HEK293 (cell line): ENCODE results near the gene MYO1E.

ENCODE experiments used
- CTCF ChIA-PET: fragments of 350-600 bp; formaldehyde crosslinking; extraction: SDS; loops from one replicate; lab custom pipeline; 2021; ENCODE audit warnings: antibody characterized with exemption; lab: Yijun Ruan, JAX
- POLR2A ChIA-PET: fragments of 300-600 bp; formaldehyde crosslinking; extraction: SDS; loops from one replicate; lab custom pipeline; 2020; ENCODE audit warnings: antibody characterized with exemption, inconsistent platforms; lab: Yijun Ruan, JAX
- H3K27ac ChIP-seq: fragments of 200-500 bp; sonication (Bioruptor generic); 2 replicates; pipeline ENCODE4 v1.5.1; 2014; ENCODE audit warnings: low read depth, low read length, control low read depth, inconsistent platforms; ENCODE audit errors: extremely low read depth
- H3K36me3 ChIP-seq, 2 experiments: fragments of 200-500 bp in 1 of 2; sonication (Bioruptor generic) in 1 of 2; 1 replicate in 1 of 2; 2 replicates in 1 of 2; pipeline ENCODE4 v1.5.1; 2014 to 2017; ENCODE audit warnings: inconsistent platforms in 2 of 2, low read length in 2 of 2; ENCODE audit not compliant: control insufficient read depth in 2 of 2, insufficient read depth in 1 of 2
- H3K4me1 ChIP-seq: fragments of 200-500 bp; sonication (Bioruptor generic); 2 replicates; pipeline ENCODE4 v1.5.1; 2014; ENCODE audit warnings: mild to moderate bottlenecking, low read length, inconsistent platforms; ENCODE audit not compliant: control insufficient read depth, insufficient read depth
- H3K4me3 ChIP-seq: 2 replicates; pipeline ENCODE4 v1.5.1; 2011; ENCODE audit warnings: low read depth, mild to moderate bottlenecking, control low read depth, low read length, moderate library complexity
- H3K9me3 ChIP-seq: fragments of 200-500 bp; sonication (Bioruptor generic); 2 replicates; pipeline ENCODE4 v1.5.1; 2014; ENCODE audit warnings: low read depth, low read length, inconsistent platforms; ENCODE audit not compliant: control insufficient read depth, insufficient read depth
- FEZF1 ChIP-seq: fragments of 450-650 bp; formaldehyde crosslinking; IDR thresholded peaks from 2 replicates; pipeline ENCODE4 v1.5.1; 2016; ENCODE audit warnings: missing biosample characterization, missing genetic modification characterization
- GLI2 ChIP-seq: fragments of 450-650 bp; formaldehyde crosslinking; IDR thresholded peaks from 2 replicates; pipeline ENCODE4; 2017; ENCODE audit warnings: missing biosample characterization, missing genetic modification characterization, low read depth, borderline replicate concordance
- KLF16 ChIP-seq: fragments of 450-650 bp; formaldehyde crosslinking; IDR thresholded peaks from 2 replicates; pipeline ENCODE4 v1.5.1; 2017; ENCODE audit warnings: missing biosample characterization, missing genetic modification characterization
- SCRT1 ChIP-seq: fragments of 450-650 bp; formaldehyde crosslinking; IDR thresholded peaks from 2 replicates; pipeline ENCODE4 v1.5.1; 2016; ENCODE audit warnings: missing biosample characterization, missing genetic modification characterization, borderline replicate concordance
- SP7 ChIP-seq: fragments of 450-650 bp; formaldehyde crosslinking; IDR thresholded peaks from 2 replicates; pipeline ENCODE4 v1.5.1; 2016; ENCODE audit warnings: missing biosample characterization, missing genetic modification characterization
- ZFHX2 ChIP-seq: fragments of 450-650 bp; formaldehyde crosslinking; conservative IDR thresholded peaks from 2 replicates; pipeline ENCODE4 v1.5.1; 2016; ENCODE audit warnings: missing biosample characterization, missing genetic modification characterization
- ZNF146 ChIP-seq: fragments of 450-650 bp; formaldehyde crosslinking; IDR thresholded peaks from 2 replicates; pipeline ENCODE4 v1.5.1; 2016; ENCODE audit warnings: missing biosample characterization, missing genetic modification characterization
- ZNF214 ChIP-seq: fragments of 450-650 bp; formaldehyde crosslinking; IDR thresholded peaks from 2 replicates; pipeline ENCODE4 v1.5.1; 2017; ENCODE audit warnings: missing biosample characterization, mild to moderate bottlenecking, missing genetic modification characterization, borderline replicate concordance
- ZNF248 ChIP-seq: fragments of 450-650 bp; formaldehyde crosslinking; IDR thresholded peaks from 2 replicates; pipeline ENCODE4 v1.5.1; 2017; ENCODE audit warnings: missing biosample characterization, missing genetic modification characterization
- ZNF48 ChIP-seq: fragments of 450-650 bp; formaldehyde crosslinking; IDR thresholded peaks from 2 replicates; pipeline ENCODE4 v1.5.1; 2016; ENCODE audit warnings: missing biosample characterization, missing genetic modification characterization
- ZNF544 ChIP-seq: fragments of 450-650 bp; formaldehyde crosslinking; IDR thresholded peaks from 2 replicates; pipeline ENCODE4 v1.5.0; 2017; ENCODE audit warnings: missing biosample characterization, missing genetic modification characterization
- ZNF555 ChIP-seq: fragments of 450-650 bp; formaldehyde crosslinking; conservative IDR thresholded peaks from 2 replicates; pipeline ENCODE4 v1.5.1; 2017; ENCODE audit warnings: missing biosample characterization, mild to moderate bottlenecking, missing genetic modification characterization, inconsistent platforms
- ZNF580 ChIP-seq: fragments of 450-650 bp; formaldehyde crosslinking; IDR thresholded peaks from 2 replicates; pipeline ENCODE4 v1.5.1; 2016; ENCODE audit warnings: missing biosample characterization, missing genetic modification characterization
- ZNF600 ChIP-seq: fragments of 450-650 bp; formaldehyde crosslinking; IDR thresholded peaks from 2 replicates; pipeline ENCODE4 v1.5.1; 2016; ENCODE audit warnings: missing biosample characterization, missing genetic modification characterization
- ZNF623 ChIP-seq: fragments of 450-650 bp; formaldehyde crosslinking; IDR thresholded peaks from 2 replicates; pipeline ENCODE4 v1.5.1; 2016; ENCODE audit warnings: missing biosample characterization, missing genetic modification characterization
- ZNF670 ChIP-seq: fragments of 450-650 bp; formaldehyde crosslinking; IDR thresholded peaks from 2 replicates; pipeline ENCODE4 v1.5.1; 2016; ENCODE audit warnings: missing biosample characterization, missing genetic modification characterization, low read depth
- ZNF747 ChIP-seq: fragments of 450-650 bp; formaldehyde crosslinking; IDR thresholded peaks from 2 replicates; pipeline ENCODE4 v1.5.1; 2016; ENCODE audit warnings: missing biosample characterization, missing genetic modification characterization
- ZXDB ChIP-seq: fragments of 450-650 bp; formaldehyde crosslinking; IDR thresholded peaks from 2 replicates; pipeline ENCODE4 v1.5.1; 2016; ENCODE audit warnings: missing biosample characterization, missing genetic modification characterization
- TF ChIP-seq, protein P1 (sequence below): fragments of 450-650 bp; formaldehyde crosslinking; IDR thresholded peaks from 2 replicates; pipeline ENCODE4 v1.5.1; 2016; ENCODE audit warnings: missing biosample characterization, missing genetic modification characterization
- TF ChIP-seq, protein P2 (sequence below): fragments of 450-650 bp; formaldehyde crosslinking; IDR thresholded peaks from 2 replicates; pipeline ENCODE4 v1.5.1; 2017; ENCODE audit warnings: missing biosample characterization, missing genetic modification characterization
- TF ChIP-seq, protein P3 (sequence below): fragments of 450-650 bp; formaldehyde crosslinking; IDR thresholded peaks from 2 replicates; pipeline ENCODE4; 2016; ENCODE audit warnings: missing biosample characterization, missing genetic modification characterization
- TF ChIP-seq, protein P4 (sequence below): fragments of 450-650 bp; formaldehyde crosslinking; IDR thresholded peaks from 2 replicates; pipeline ENCODE4 v1.5.1; 2017; ENCODE audit warnings: missing biosample characterization, missing genetic modification characterization

Gene MYO1E

DNA sequence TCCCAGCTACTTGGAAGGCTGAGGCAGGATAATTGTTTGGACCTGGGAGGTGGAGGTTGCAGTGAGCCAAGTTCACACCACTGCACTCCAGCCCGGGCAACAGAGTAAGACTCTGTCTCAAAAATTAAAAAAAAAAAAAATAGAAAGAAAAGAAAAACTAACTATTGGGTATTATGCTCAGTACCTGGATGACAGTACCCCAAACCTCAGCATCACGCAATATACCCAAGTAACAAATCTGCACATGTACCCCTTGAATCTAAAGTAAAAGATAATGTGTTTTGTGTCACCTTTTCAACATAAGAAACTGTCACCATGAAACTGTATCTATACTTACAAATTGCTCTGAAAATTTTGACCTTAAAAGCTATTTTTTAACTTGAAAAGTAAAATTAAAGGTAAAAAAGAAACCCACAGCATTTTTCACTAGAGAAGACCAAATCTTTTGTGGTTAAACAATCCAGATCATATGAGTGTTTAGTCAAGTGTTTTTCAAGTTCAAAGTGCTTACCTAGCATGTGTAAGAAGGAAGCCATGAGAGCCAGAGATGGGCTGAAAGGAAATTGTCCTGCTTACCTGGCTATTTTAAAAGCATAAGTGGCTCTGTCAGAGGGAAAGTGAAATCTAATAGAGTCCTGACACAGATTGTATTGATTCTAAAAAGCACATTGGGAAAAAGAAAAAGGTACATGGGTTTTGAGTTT is 50.5 kb downstream of the MYO1E start (continued):
- TF ChIP-seq SCRT1 (no peak), ZFHX2 (tag by site-specific recombination) (no peak), ZNF623 (tag by site-specific recombination) (no peak), ZNF248 (tag by site-specific recombination) (no peak), ZNF48 (no peak)
- TF ChIP-seq, protein P1, sequence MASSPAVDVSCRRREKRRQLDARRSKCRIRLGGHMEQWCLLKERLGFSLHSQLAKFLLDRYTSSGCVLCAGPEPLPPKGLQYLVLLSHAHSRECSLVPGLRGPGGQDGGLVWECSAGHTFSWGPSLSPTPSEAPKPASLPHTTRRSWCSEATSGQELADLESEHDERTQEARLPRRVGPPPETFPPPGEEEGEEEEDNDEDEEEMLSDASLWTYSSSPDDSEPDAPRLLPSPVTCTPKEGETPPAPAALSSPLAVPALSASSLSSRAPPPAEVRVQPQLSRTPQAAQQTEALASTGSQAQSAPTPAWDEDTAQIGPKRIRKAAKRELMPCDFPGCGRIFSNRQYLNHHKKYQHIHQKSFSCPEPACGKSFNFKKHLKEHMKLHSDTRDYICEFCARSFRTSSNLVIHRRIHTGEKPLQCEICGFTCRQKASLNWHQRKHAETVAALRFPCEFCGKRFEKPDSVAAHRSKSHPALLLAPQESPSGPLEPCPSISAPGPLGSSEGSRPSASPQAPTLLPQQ, result no peak

- Histone ChIP-seq H3K9me3 (no peaks in the 10 kb centered on the region), H3K36me3 (no peaks in the 10 kb centered on the region), H3K4me3 (no peak overlapping the region), H3K27ac (no peak overlapping the region), H3K4me1 (no peaks in the 10 kb centered on the region; the same call in 1 of the 2 replicates)
- POLR2A ChIA-PET, result no interaction called here
- TF ChIP-seq ZNF580 (tag by site-specific recombination) (0 out of 2 replicates have a peak, but pooled peaks have one; percentile 32), ZNF670 (tag by site-specific recombination) (no peak), ZNF146 (peak; percentile 72; the same call in 1 of the 2 replicates)
- CTCF ChIA-PET, result no interaction called here
Measured at GRCh38 chr15:59321000-59321689, 51.5 kb downstream of the MYO1E start.

GRCh38 chr15:59317211-59317610 is 55.5 kb downstream of the MYO1E start:
- Histone ChIP-seq H3K4me3 (no peak overlapping the region), H3K4me1 (peaks cover 6% of the 10 kb centered on the region), H3K36me3 (no peaks in the 10 kb centered on the region), H3K9me3 (no peaks in the 10 kb centered on the region), H3K27ac (no peak overlapping the region)
- CTCF ChIA-PET, result interaction anchor here (0.6 kb wide), 2 partner anchors 62 to 175 kb away, joined by 3 to 5 read pairs; no protein-coding TSS in a partner anchor
- no peak for TF ChIP-seq GLI2
- no peak for TF ChIP-seq ZNF544 (tag by site-specific recombination)
- TF ChIP-seq KLF16 (tag by site-specific recombination), result no peak
- TF ChIP-seq, protein P2, sequence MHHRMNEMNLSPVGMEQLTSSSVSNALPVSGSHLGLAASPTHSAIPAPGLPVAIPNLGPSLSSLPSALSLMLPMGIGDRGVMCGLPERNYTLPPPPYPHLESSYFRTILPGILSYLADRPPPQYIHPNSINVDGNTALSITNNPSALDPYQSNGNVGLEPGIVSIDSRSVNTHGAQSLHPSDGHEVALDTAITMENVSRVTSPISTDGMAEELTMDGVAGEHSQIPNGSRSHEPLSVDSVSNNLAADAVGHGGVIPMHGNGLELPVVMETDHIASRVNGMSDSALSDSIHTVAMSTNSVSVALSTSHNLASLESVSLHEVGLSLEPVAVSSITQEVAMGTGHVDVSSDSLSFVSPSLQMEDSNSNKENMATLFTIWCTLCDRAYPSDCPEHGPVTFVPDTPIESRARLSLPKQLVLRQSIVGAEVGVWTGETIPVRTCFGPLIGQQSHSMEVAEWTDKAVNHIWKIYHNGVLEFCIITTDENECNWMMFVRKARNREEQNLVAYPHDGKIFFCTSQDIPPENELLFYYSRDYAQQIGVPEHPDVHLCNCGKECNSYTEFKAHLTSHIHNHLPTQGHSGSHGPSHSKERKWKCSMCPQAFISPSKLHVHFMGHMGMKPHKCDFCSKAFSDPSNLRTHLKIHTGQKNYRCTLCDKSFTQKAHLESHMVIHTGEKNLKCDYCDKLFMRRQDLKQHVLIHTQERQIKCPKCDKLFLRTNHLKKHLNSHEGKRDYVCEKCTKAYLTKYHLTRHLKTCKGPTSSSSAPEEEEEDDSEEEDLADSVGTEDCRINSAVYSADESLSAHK (tag by site-specific recombination), result no peak
- TF ChIP-seq ZNF747 (tag by site-specific recombination), result no peak
- POLR2A ChIA-PET, result no interaction called here

DNA sequence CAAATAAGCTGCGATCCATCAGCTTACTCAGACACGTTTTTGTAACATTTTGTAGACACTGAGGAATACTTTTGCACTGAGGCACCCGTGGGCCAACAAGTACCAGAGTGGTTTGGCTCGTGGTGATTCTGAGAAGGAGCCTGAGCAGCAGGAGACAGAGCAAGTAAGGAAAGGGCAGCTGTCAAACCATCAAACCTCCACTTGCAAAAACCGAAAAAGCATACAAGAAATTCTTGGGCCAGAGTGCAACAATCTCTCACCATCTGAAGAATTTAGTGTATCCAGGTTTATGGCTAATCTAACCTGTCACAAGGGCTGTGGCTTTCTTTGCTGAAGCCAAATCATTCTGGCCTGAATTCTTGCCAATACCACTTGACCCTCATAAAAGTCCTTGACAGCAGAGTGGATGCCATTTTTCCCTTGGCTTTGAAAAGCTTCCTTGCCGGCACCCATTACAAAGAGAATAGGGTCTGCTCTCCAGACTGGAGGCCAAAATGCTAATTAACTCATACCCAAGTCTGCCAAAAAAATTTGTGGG is 56.7 kb downstream of the MYO1E start:
- ChIA-PET CTCF (interaction anchor here (0.6 kb wide), 1 partner anchor 29 kb away, joined by 3 read pairs; no protein-coding TSS in a partner anchor), POLR2A (no interaction called here)
- H3K9me3 ChIP-seq, result no peaks in the 10 kb centered on the region
- H3K36me3 ChIP-seq, result no peaks in the 10 kb centered on the region
- H3K4me1 ChIP-seq, result peaks cover 6% of the 10 kb centered on the region
- H3K27ac ChIP-seq, result no peak overlapping the region
- H3K4me3 ChIP-seq, result no peak overlapping the region
- TF ChIP-seq, protein P3, sequence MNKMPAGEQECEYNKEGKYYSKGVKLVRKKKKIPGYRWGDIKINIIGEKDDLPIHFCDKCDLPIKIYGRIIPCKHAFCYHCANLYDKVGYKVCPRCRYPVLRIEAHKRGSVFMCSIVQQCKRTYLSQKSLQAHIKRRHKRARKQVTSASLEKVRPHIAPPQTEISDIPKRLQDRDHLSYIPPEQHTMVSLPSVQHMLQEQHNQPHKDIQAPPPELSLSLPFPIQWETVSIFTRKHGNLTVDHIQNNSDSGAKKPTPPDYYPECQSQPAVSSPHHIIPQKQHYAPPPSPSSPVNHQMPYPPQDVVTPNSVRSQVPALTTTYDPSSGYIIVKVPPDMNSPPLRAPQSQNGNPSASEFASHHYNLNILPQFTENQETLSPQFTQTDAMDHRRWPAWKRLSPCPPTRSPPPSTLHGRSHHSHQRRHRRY (tag by site-specific recombination), result no peak
- TF ChIP-seq ZNF214 (tag by site-specific recombination), result no peak
- peak; percentile 41; the same call in 1 of the 2 replicates for TF ChIP-seq ZNF600 (tag by site-specific recombination)
- TF ChIP-seq, protein P4, sequence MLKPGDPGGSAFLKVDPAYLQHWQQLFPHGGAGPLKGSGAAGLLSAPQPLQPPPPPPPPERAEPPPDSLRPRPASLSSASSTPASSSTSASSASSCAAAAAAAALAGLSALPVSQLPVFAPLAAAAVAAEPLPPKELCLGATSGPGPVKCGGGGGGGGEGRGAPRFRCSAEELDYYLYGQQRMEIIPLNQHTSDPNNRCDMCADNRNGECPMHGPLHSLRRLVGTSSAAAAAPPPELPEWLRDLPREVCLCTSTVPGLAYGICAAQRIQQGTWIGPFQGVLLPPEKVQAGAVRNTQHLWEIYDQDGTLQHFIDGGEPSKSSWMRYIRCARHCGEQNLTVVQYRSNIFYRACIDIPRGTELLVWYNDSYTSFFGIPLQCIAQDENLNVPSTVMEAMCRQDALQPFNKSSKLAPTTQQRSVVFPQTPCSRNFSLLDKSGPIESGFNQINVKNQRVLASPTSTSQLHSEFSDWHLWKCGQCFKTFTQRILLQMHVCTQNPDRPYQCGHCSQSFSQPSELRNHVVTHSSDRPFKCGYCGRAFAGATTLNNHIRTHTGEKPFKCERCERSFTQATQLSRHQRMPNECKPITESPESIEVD (tag by site-specific recombination), result peak; percentile 80
- TF ChIP-seq ZNF555 (tag by site-specific recombination), result no peak
- peak; percentile 44; the same call in 1 of the 2 replicates for TF ChIP-seq SP7 (tag by site-specific recombination)
- 0 out of 2 replicates have a peak, but pooled peaks have one; percentile 27 for TF ChIP-seq ZXDB (tag by site-specific recombination)
- TF ChIP-seq FEZF1, result peak; percentile 90
